ENCODE measurements around the gene DNASE2. TPM values are rescaled to one million over a fixed set of nuclear protein-coding genes. Genes with fewer than 3 reads are reported as not detected.

DNASE2 gene
- total and polyA plus RNA-seq, 2 donors from 2014 or later, result 34.7 to 50.9 TPM

DNA sequence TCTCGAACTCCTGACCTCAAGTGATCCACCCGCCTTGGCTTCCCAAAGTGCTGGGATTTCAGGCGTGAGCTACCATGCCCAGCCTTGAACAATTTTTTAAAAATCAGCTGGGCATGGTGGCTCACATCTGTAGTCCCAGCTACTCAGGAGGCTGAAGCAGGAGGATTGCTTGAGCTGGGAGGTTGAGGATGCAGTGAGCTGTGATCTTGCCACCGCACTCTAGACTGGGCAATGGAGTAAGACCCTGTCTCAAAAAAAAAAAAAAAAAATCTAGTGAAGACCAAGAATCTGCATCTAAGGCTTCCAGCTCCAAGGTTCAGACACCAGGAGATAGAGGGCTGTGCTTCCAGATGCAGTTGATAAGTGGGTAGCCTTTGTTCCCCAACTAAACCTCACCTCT, 17.1 kb downstream of the DNASE2 start:
- H3K27ac ChIP-seq (ENCODE audit: low read depth in 2 of 2, low read length in 2 of 2), result no peak overlapping the region
- TF ChIP-seq, protein P1, sequence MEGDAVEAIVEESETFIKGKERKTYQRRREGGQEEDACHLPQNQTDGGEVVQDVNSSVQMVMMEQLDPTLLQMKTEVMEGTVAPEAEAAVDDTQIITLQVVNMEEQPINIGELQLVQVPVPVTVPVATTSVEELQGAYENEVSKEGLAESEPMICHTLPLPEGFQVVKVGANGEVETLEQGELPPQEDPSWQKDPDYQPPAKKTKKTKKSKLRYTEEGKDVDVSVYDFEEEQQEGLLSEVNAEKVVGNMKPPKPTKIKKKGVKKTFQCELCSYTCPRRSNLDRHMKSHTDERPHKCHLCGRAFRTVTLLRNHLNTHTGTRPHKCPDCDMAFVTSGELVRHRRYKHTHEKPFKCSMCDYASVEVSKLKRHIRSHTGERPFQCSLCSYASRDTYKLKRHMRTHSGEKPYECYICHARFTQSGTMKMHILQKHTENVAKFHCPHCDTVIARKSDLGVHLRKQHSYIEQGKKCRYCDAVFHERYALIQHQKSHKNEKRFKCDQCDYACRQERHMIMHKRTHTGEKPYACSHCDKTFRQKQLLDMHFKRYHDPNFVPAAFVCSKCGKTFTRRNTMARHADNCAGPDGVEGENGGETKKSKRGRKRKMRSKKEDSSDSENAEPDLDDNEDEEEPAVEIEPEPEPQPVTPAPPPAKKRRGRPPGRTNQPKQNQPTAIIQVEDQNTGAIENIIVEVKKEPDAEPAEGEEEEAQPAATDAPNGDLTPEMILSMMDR (IDR thresholded peaks at IDR 0.05; ENCODE audit: borderline replicate concordance, extremely low read depth, insufficient read depth), result no peak
- no peak for FAIRE-seq

DNA sequence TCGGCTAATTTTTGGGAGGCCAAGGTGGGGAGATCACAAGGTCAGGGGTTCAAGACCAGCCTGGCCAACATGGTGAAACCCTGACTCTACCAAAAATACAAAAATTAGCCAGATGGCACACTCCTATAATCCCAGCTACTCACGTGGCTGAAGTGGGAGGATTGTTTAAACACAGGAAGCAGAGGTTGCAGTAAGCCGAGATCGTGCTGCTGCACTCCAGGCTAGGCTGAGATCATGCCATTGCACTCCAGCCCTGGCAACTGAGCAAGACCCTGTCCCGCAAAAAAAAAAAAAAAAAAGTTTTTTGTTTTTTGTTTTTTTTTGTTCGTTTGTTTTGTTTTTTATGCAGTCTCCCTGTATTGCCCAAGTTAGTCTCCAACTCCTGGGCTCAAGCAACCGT, 21.7 kb downstream of the DNASE2 start:
- H3K9ac ChIP-seq (ENCODE audit: low read length in 3 of 3), result no peak overlapping the region
- H3K27me3 ChIP-seq (ENCODE audit: control insufficient read depth, insufficient read depth, low read length), result no peaks in the 10 kb centered on the region
- H3K36me3 ChIP-seq (ENCODE audit: control insufficient read depth in 2 of 3, insufficient read depth in 3 of 3, low read length in 3 of 3), result no peaks in the 10 kb centered on the region
- no peak for FAIRE-seq
- no peak for DNase-seq
- no peaks in the 10 kb centered on the region for H3K9me3 ChIP-seq (ENCODE audit: control insufficient read depth in 2 of 3, insufficient read depth in 1 of 3, low read length in 3 of 3)
- H3K4me3 ChIP-seq (ENCODE audit: low read length in 3 of 3), result no peak overlapping the region
- no peak overlapping the region for H3K27ac ChIP-seq (ENCODE audit: low read depth in 2 of 2, low read length in 2 of 2)
- TF ChIP-seq, protein P1 (IDR thresholded peaks at IDR 0.05; ENCODE audit: borderline replicate concordance, extremely low read depth, insufficient read depth), result no peak
- intact Hi-C loops (cut with DNase I), result no loop called here
- H3K4me1 ChIP-seq (ENCODE audit: control insufficient read depth in 2 of 3, insufficient read depth in 2 of 3, low read depth in 1 of 3, low read length in 3 of 3), result no peaks in the 10 kb centered on the region

More for the DNA sequence above, 17.1 kb downstream of the DNASE2 start:
- intact Hi-C loops (cut with DNase I), result no loop called here
- Histone ChIP-seq H3K4me1 (ENCODE audit: control insufficient read depth in 2 of 3, insufficient read depth in 2 of 3, low read depth in 1 of 3, low read length in 3 of 3) (peaks cover 0 to 4% (median 0%) of the 10 kb centered on the region in 3 donors), H3K9me3 (ENCODE audit: control insufficient read depth in 2 of 3, insufficient read depth in 1 of 3, low read length in 3 of 3) (no peaks in the 10 kb centered on the region), H3K4me3 (ENCODE audit: low read length in 3 of 3) (no peak overlapping the region), H3K27me3 (ENCODE audit: control insufficient read depth, insufficient read depth, low read length) (no peaks in the 10 kb centered on the region), H3K9ac (ENCODE audit: low read length in 3 of 3) (no peak overlapping the region), H3K36me3 (ENCODE audit: control insufficient read depth in 2 of 3, insufficient read depth in 3 of 3, low read length in 3 of 3) (no peaks in the 10 kb centered on the region)
- peak in 1 of 5 donors; percentile 6 for DNase-seq

DNA sequence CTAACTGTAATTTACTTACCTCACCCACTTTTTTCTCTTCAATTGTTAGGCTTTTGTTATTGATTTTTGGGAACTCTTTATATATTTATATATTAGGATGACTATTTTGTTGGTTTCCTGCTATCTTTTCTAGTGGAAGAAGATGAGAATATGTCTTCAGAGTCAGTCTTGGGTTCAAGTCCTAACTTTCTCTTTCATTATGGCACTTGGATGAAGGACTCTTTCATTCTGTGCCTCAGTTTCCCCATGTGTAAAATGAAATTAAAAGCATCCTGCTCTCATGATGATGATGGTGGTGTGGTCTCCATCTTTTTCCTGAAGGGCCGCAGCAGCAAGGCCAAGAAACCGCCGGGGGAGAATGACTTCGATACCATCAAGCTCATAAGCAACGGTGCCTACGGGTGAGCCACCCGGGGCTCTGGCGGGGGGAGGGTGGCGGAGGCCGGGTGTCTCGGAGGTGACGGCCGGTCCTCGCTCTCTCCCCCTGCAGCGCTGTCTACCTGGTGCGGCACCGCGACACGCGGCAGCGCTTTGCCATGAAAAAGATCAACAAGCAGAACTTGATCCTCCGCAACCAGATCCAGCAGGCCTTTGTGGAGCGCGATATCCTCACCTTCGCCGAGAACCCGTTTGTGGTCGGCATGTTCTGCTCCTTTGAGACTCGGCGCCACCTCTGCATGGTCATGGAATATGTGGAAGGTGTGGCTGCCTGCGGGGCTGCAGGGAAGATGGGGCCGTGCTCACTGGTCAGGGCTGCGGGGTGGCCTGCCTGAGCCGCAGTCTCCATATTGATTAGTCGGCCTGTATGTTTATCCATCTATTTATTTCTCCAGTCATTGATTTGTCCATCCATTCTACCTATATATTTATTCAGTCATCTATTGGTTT, 23.0 kb downstream of the DNASE2 start:
- Histone ChIP-seq H3K27me3 (ENCODE audit: control insufficient read depth, insufficient read depth, low read length) (no peaks in the 10 kb centered on the region), H3K4me3 (ENCODE audit: low read length in 3 of 3) (no peak overlapping the region), H3K9ac (ENCODE audit: low read length in 3 of 3) (no peak overlapping the region), H3K36me3 (ENCODE audit: control insufficient read depth in 2 of 3, insufficient read depth in 3 of 3, low read length in 3 of 3) (no peaks in the 10 kb centered on the region), H3K9me3 (ENCODE audit: control insufficient read depth in 2 of 3, insufficient read depth in 1 of 3, low read length in 3 of 3) (no peaks in the 10 kb centered on the region), H3K27ac (ENCODE audit: low read depth in 2 of 2, low read length in 2 of 2) (no peak overlapping the region), H3K4me1 (ENCODE audit: control insufficient read depth in 2 of 3, insufficient read depth in 2 of 3, low read depth in 1 of 3, low read length in 3 of 3) (no peaks in the 10 kb centered on the region)
- DNase-seq (peak in 1 of 5 donors; percentile 29), FAIRE-seq (no peak)
- intact Hi-C loops (cut with DNase I), result no loop called here
- TF ChIP-seq, protein P1 (IDR thresholded peaks at IDR 0.05; ENCODE audit: borderline replicate concordance, extremely low read depth, insufficient read depth), result no peak
